ENCODE data around the gene LRRC32. TPM values are rescaled to one million over a fixed set of nuclear protein-coding genes. Genes with fewer than 3 reads are reported as not detected.
A peak's percentile ranks its signal among the peaks of the same experiment; 100 is the strongest.

Gene LRRC32
- total and polyA plus RNA-seq, 9 of the 15 experiments (the other 6 are each of a cell fraction or from before 2014, with no cell fraction given), result 0.10 to 0.50 (median 0.19) TPM; not detected in 5

- TF ChIP-seq PREB (CRISPR knock-in tag; IDR thresholded peaks at IDR 0.05) (no peak), MECOM (CRISPR knock-in tag; IDR thresholded peaks at IDR 0.05) (peak; percentile 70), NFIX (CRISPR knock-in tag; IDR thresholded peaks at IDR 0.05; ENCODE audit: low read depth) (no peak), ADNP (tag; IDR thresholded peaks at IDR 0.05) (peak; percentile 63; the same call in 1 of the 2 replicates), JUNB (CRISPR knock-in tag; conservative IDR thresholded peaks at IDR 0.05) (peak; percentile 22; the same call in 1 of the 2 replicates), MEIS2 (IDR thresholded peaks at IDR 0.05; ENCODE audit: partially characterized antibody) (peak; percentile 88), ZHX1 (conservative IDR thresholded peaks at IDR 0.05; ENCODE audit: low read length) (no peak), HIVEP1 (CRISPR knock-in tag; IDR thresholded peaks at IDR 0.05) (no peak), ETS1 (conservative IDR thresholded peaks at IDR 0.05; ENCODE audit: control insufficient read depth, low read depth, low read length) (0 out of 2 replicates have a peak, but pooled peaks have one; percentile 59), CHCHD3 (CRISPR knock-in tag; IDR thresholded peaks at IDR 0.05) (no peak), TRIM24 (IDR thresholded peaks at IDR 0.05) (peak; percentile 97 to 98), ZBTB1 (CRISPR knock-in tag; IDR thresholded peaks at IDR 0.05; ENCODE audit: borderline replicate concordance, low read depth) (no peak), ZNF57 (CRISPR knock-in tag; IDR thresholded peaks at IDR 0.05) (no peak)
Observed at GRCh38 chr11:76700177-76701100, 29.9 kb upstream of the LRRC32 start (continued).
